ENCODE results near the gene NEK2.
"Not testable (repeated sequence)": the region's sequence is repeated elsewhere in the genome, so short reads cannot be mapped to it uniquely, and the experiment has no call there.

The NEK2 gene

DNA sequence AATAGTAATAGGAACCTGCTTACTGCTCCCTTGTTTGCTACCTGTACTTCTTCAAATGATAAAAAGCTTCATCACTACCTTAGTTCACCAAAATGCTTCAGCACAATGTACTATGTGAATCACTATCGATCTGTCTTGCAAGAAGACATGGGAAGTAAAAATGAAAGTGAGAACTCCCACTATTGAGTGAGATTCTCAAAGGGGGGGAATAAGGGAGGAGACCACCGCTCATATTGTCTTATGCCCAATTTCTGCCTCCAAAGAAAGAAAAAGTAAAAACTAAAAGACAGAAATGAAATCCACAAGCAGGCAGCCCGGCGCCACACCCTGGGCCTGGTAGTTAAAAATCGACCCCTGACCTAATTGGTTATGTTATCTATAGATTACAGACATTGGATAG, 18.5 kb upstream of the NEK2 start:
- DNase-seq = not testable (repeated sequence)

- DNase-seq = no peak
These were observed 13.0 kb upstream of the NEK2 start for GRCh38 chr1:211688421-211688820.

- peak in 1 of 5 experiments; percentile 24 for DNase-seq
These were observed 12.2 kb upstream of the NEK2 start for GRCh38 chr1:211687462-211688215.

GRCh38 chr1:211685823-211686222, 10.4 kb upstream of the NEK2 start:
- no peak for DNase-seq

DNA sequence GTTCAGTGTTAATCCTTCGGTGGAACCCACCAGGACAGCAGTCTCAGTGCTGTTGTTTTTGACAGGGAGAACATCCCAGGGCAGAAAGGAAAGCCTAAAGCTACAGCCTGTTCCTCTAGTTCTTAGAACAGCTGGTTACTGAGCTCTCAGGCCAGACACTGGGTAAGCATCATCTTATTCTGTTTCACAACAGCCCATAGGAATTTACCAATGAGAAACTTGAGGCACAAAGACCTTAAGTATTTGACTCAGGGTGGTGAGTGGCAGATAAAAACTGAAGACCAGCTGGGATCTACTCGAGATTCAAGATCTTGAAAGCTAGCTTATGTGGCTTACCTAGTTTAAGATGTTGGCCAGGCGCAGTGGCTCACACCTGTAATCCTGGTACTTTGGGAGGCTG, 9.4 kb upstream of the NEK2 start:
- DNase-seq = no peak

DNA sequence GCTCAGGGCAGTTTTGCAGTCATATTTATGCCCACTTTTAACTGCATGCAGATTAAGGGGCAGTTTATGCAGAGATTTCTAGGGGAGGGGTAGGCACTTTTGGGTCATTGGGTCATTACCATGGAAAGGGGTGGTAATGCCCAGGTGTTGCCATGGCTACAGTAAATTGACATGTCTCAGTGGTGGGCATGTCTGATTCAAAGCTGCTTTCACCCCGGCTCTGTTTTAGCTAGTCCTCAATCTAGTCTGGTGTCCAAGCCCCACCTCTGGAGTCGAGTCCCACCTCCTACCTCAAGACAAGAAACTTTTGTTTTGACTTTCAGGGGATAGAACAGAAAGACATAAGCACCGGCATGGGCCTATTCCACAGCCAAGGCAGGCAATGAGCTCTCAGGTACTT, 8.9 kb upstream of the NEK2 start:
- DNase-seq = no peak

GRCh38 chr1:211683396-211684297, 8.2 kb upstream of the NEK2 start:
- DNase-seq = no peak

- not testable (repeated sequence) for DNase-seq
These were observed 6.8 kb upstream of the NEK2 start for GRCh38 chr1:211682186-211682585.

DNA sequence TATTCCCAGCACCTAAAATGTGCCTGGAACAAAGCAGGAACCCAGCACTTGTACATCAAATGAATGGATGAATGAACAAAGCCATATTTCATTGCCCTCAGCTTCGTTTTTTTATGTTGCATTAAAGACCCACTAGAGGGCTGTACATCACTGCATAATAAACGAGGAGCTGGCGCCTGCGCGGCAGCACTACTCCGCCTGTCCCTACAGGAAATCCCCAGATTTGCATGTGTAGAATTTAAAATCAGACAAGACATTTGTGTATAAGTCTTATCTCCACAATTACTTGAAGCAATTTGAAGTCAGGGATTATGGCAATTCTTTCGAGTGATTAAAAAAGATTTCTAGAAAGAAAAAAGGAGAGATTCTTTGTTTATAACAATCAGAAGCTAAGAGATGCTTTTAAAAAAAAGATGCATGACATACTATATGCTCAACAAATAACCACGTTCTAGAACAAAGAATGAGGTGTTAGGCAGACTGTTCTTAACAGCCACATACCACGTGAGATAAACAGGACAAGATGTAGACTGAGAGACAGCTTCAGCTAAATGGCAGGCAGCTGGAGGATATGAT, 5.4 kb upstream of the NEK2 start:
- peak; percentile 48 to 91 (median 71) for DNase-seq

- no peak for DNase-seq
These were observed 2.2 kb upstream of the NEK2 start for GRCh38 chr1:211677659-211678058.

- DNase-seq = no peak
These were observed 1.3 kb upstream of the NEK2 start for GRCh38 chr1:211676761-211677160.

DNA sequence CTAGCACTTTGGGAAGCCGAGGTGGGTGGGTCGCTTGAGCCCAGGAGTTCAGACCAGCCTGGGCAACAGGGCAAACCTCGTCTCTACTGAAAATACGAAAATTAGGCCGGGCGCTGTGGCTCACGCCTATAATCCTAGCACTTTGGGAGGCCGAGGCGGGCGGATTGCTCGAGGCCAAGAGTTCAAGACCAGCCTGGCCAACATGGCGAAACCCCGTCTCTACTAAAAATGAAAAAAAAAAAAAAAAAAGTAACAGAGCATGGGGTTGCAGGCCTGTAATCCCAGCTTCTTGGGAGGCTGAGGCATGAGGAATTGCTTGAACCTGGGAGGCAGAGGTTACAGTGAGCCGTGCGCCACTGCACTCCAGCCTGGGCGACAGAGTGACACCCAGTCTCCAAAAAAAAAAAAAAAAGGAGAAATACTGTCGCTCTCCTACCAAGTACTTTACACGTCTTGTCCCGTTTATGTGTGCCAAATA, 724 bp upstream of the NEK2 start:
- DNase-seq = no peak

- DNase-seq = no peak
These were observed 8.3 kb downstream of the NEK2 start for GRCh38 chr1:211667065-211667617.

DNA sequence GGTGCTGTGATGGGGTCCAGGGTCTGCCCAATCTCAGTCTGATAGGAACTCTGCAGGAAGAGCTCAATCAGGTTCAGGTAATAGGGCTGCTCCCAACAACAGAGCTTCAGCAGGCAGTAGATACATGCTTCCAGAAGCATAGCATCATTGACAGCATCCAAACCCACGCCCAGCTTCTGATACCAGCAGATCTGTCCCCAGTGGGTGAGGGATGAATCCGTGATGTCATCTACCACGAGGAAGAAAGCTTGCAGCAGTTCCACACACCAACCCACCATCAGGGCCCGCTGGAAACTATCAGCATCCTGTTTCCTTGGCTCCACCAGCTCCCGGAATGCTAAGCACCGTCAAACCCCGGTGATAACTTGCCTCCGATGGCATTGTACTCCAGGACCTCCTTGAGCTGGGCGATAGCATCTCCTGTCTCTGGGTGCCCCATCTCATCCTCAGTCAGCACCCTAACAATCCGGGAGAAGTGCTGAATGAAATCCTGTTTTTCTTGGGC, 14.7 kb downstream of the NEK2 start:
- no peak for DNase-seq

DNA sequence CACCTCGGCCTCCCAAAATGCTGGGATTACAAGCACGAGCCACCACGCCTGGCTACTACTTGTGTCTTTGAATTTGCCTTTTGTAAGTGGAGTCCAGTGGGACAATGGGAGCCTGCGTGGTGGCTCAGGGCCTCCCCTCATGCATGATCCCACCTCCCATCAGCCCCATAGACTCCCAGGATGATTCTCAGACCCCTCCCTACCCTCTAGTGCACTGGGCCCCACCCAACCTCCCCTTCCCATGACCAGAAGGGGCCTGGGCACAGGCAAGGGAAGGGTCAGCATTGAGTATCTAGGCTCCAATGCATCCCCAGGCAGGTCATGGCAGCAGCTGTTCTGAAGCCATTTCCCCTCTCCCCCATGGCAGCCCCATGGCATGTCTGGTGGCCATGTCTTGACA, 18.7 kb downstream of the NEK2 start:
- DNase-seq = no peak

- peak; percentile 56 to 81 (median 69) for DNase-seq
These were observed 20.3 kb downstream of the NEK2 start for GRCh38 chr1:211654838-211655787.

DNA sequence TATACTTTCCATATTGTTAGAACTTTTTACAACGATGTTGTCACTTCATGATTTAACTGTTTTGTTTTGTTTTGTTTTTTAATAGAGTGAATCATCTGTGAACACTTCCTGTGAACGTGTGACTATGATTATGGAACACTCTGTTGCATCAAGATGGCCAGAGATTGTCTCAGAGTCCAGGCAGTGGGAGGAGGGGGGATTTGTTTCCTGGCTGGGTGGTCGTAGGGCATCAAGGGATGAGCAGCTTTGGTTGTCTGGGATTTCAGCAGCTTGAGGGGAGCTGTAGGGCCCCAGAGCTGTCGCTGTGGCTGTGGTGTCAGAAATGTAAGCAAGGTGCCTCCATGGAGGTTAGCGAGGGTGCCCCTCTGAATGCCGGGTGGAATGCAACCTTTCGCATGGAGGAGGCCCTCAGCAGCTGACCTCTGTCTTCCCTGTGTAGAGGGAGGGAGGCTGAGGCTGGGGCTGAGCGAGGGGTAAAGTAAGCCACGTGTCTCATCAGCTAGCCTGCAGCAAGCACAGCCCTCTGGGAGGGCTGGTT, 21.4 kb downstream of the NEK2 start:
- DNase-seq = no peak

DNA sequence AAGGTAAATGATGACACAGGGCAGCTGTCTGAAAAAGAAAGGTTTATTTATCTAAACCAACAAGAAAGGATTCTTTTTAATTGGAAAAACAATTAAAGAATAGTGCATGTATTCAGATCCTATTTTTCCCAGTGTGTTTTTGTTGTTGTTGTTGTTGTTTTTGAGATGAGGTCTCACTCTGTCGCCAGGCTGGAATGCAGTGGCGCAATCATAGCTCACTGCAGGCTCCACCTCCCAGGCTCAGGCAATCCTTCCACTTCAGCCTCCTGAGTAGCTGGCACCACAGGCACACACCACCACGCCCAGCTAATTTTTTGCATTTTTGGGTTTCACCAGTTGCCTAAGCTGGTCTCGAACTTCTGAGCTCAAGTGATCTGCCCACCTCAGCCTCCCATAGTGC, 22.1 kb downstream of the NEK2 start:
- no peak for DNase-seq

DNA sequence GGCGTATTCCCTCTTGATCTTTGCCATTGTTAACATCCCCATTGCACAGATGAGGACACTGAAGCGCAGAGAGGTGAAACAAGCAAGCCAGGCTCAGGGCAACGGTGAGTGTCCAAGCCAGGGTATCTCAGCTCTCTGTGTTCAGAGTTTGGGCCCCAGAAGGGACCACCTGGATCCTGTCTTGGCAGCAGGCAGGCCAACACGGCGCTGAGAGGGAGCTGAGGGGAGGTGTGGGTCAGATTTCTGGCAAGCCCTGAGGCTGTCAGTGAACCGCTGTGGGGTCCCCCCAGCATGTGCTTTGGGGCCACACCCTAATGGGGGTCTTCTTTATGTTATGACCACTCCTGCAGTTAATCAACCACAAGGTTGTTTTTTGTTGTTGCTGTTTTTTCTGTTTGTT, 23.1 kb downstream of the NEK2 start:
- no peak for DNase-seq

GRCh38 chr1:211650904-211651303, 24.5 kb downstream of the NEK2 start:
- no peak for DNase-seq

Data from T-helper 2 cell (primary cell).